NCI-H82 treated with DMSO at 0.1 percent for 48 hours (cell line): ENCODE data around the gene AGMAT.

Source experiments
- DNase-seq: peaks from one replicate; lab custom pipeline; 2025; ENCODE audit not compliant: unreplicated experiment; lab: John Stamatoyannopoulos, UW

The AGMAT gene

GRCh38 chr1:15584489-15585363 is at the start of gene AGMAT:
Gene AGMAT (minus strand): TSS chr1:15585051. CDS start chr1:15584967, 84 bp downstream.
- DNase-seq = no peak

GRCh38 chr1:15633756-15634420 is 49.0 kb upstream of the AGMAT start:
- DNase-seq = peak; percentile 100

- DNase-seq = no peak
These were observed 43.2 kb upstream of the AGMAT start for GRCh38 chr1:15628003-15628402.

GRCh38 chr1:15627343-15627988 is 42.6 kb upstream of the AGMAT start:
- DNase-seq = no peak

GRCh38 chr1:15626269-15626950 is 41.6 kb upstream of the AGMAT start:
- DNase-seq = no peak

- DNase-seq = no peak
These were observed 40.4 kb upstream of the AGMAT start for GRCh38 chr1:15625056-15625917.

GRCh38 chr1:15624133-15624714 is 39.4 kb upstream of the AGMAT start:
- DNase-seq = no peak

- DNase-seq = no peak
These were observed 38.6 kb upstream of the AGMAT start for GRCh38 chr1:15623435-15623834.

GRCh38 chr1:15622712-15623373 is 38.0 kb upstream of the AGMAT start:
- peak; percentile 90 for DNase-seq

GRCh38 chr1:15621975-15622374 is 37.1 kb upstream of the AGMAT start:
- no peak for DNase-seq

- no peak for DNase-seq
These were observed 36.2 kb upstream of the AGMAT start for GRCh38 chr1:15620902-15621682.

GRCh38 chr1:15620155-15620545 is 35.3 kb upstream of the AGMAT start:
- no peak for DNase-seq

GRCh38 chr1:15618655-15619525 is 34.0 kb upstream of the AGMAT start:
- no peak for DNase-seq

GRCh38 chr1:15618077-15618654 is 33.3 kb upstream of the AGMAT start:
- DNase-seq = no peak

- peak; percentile 99 for DNase-seq
These were observed 32.6 kb upstream of the AGMAT start, which contains the start of gene DDI2 for GRCh38 chr1:15617173-15618076. Gene DDI2 (plus strand): TSS chr1:15617458. CDS start chr1:15617671, 213 bp downstream.
